Fibroblast of upper back skin (primary cell): ENCODE data around the gene ZNF274.
"Not testable (repeated sequence)": the region's sequence is repeated elsewhere in the genome, so short reads cannot be mapped to it uniquely, and the experiment has no call there.

Experiments used
- DNase-seq: peaks from one replicate; pipeline ENCODE4 v3.0.0-alpha.2; 2013

Gene ZNF274

DNA sequence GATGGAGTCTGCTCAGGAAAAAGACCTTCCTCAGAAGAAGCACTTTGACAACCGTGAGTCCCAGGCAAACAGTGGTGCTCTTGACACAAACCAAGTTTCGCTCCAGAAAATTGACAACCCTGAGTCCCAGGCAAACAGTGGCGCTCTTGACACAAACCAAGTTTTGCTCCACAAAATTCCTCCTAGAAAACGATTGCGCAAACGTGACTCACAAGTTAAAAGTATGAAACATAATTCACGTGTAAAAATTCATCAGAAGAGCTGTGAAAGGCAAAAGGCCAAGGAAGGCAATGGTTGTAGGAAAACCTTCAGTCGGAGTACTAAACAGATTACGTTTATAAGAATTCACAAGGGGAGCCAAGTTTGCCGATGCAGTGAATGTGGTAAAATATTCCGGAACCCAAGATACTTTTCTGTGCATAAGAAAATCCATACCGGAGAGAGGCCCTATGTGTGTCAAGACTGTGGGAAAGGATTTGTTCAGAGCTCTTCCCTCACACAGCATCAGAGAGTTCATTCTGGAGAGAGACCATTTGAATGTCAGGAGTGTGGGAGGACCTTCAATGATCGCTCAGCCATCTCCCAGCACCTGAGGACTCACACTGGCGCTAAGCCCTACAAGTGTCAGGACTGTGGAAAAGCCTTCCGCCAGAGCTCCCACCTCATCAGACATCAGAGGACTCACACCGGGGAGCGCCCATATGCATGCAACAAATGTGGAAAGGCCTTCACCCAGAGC, 29.6 kb downstream of the ZNF274 start:
- no peak for DNase-seq

DNA sequence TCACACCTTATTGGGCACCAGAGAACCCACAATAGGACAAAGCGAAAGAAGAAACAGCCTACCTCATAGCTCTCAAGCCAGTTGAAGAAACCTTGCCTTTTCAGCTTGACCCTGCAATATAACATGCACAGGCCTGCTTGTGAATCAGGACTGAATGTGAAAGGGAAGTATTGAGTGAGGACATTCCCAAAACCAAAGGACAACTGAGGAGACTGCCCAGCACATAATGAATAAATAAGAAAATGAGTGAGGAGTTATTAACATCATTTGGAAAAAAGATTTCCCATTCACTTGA, 30.2 kb downstream of the ZNF274 start:
- DNase-seq, result no peak

- no peak for DNase-seq
Measured at GRCh38 chr19:58217069-58217481, 34.2 kb downstream of the ZNF274 start.

DNA sequence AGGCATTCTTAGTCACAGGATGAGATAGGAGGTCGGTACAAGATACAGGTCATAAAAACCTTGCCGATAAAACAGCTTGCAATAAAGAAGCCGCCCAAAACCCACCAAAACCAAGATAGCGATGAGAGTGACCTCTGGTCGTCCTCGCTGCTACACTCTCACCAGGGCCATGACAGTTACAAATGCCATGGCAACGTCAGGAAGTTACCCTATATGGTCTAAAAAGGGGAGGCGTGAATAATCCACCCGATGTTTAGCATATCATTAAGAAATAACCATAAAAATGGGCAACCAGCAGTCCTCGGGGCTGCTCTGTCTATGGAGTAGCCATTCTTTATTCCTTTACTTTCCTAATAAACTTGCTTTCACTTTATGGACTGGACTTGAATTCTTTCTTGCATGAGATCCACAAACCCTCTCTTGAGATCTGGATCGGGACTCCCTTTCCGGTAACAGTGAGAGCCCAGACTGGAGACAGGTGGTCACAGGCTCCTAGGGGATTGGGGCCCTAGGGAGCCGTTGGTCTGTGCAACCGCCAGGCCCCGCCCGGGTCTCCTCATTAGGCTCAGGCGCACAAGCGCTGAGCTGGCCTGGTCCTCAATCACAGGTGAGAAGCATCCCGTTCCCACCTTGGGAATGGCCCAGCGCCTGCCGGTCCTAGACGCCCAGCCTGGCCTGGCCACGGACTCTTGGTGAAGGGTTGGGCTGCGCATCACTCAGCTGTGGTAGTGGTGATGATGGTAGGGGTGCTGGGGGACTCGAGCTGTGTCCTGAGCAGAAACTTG, 34.9 kb downstream of the ZNF274 start:
- DNase-seq, result no peak

GRCh38 chr19:58218899-58219298, 36.0 kb downstream of the ZNF274 start:
- no peak for DNase-seq

- peak; percentile 2 for DNase-seq
Measured at GRCh38 chr19:58227964-58228584, 45.2 kb downstream of the ZNF274 start.

GRCh38 chr19:58228585-58229254, 45.9 kb downstream of the ZNF274 start, which contains the start of gene ZNF544:
Gene ZNF544, plus strand, starts transcription at chr19:58228914. Its CDS starts 15,110 bp downstream, at chr19:58244024.
- DNase-seq, result peak; percentile 62

DNA sequence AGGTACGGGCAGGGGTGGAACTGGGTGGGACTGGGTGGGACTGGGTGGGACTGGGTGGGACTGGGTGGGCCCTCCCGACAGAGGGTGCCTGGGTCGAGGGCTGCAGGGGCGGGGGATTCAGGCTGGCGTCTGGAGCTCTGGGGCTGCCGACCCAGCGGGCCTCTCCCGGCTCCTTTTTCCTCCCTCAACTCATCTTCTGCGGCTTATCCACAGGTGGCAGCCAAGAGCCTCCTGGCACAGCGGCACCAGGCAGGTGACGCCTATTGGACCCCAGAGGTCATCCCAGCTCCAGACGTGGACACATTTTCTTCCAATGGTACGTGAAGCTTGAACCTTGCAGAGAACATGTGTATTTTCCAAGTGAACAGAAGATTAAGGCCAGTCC, 46.4 kb downstream of the ZNF274 start:
- DNase-seq, result peak; percentile 12

DNA sequence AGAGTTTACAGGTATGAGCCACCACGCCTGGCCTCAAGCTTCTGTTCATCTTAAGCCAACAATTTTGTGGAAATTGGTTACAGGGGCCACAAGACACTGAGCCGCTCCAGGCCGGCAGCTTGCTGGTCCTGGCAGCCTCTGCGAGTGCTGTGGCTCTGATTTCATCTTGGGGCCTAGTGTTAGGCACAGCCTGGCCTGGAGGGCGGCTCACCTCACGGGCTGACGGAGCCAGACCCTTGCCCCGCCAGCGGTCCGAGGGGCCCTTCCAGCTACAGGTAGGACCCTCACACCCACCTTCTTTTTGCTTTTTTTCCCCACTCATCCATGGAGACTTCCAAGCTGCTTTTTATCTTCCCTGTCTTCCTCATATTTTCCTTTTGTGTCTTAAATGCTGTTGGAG, 54.5 kb downstream of the ZNF274 start:
- no peak for DNase-seq

GRCh38 chr19:58243351-58243750, 60.5 kb downstream of the ZNF274 start:
- DNase-seq, result no peak

- DNase-seq, result no peak
Measured at GRCh38 chr19:58248886-58249285, 66.0 kb downstream of the ZNF274 start.

DNA sequence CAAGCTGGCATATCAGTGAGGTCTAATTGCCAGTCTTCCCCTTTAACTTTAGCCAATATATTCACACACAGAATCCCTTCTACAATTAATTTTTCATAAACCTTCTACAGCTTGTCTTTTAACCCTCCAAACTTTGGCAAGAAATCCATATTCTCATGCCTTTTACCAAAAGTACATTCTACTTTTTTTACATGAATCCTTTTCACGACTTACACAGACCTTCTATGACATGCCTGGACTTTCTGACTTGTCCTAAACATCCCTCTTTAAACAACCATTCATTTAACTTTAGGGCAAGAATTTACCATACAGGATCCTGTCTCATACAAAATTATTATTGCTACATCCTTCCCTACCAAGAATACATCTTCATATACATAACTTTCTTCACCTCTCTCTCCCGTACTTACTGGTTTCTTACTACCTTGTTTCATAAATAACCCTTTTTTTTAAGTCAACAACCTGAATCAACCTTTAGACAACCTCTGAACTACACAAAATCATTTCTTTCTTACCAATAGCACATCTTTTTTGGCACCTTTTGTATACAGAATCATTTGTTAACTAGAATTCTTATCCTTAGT, 69.3 kb downstream of the ZNF274 start:
- DNase-seq, result no peak

DNA sequence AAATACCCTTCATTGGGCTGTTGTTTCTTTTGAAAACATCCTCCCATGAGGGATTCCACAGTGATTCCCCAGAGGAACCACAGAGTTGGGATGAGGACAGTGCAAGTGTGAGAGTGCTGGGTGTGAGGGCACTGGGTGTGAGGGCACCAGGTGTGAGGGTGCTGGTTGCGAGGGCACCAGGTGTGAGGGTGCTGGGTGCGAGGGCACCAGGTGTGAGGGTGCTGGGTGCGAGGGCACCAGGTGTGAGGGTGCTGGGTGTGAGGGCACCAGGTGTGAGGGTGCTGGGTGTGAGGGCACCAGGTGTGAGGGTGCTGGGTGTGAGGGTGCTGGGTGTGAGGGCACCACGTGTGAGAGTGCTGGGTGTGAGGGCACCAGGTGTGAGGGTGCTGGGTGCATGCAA, 75.4 kb downstream of the ZNF274 start:
- DNase-seq, result not testable (repeated sequence)

GRCh38 chr19:58261600-58261967, 78.7 kb downstream of the ZNF274 start:
- DNase-seq, result no peak

DNA sequence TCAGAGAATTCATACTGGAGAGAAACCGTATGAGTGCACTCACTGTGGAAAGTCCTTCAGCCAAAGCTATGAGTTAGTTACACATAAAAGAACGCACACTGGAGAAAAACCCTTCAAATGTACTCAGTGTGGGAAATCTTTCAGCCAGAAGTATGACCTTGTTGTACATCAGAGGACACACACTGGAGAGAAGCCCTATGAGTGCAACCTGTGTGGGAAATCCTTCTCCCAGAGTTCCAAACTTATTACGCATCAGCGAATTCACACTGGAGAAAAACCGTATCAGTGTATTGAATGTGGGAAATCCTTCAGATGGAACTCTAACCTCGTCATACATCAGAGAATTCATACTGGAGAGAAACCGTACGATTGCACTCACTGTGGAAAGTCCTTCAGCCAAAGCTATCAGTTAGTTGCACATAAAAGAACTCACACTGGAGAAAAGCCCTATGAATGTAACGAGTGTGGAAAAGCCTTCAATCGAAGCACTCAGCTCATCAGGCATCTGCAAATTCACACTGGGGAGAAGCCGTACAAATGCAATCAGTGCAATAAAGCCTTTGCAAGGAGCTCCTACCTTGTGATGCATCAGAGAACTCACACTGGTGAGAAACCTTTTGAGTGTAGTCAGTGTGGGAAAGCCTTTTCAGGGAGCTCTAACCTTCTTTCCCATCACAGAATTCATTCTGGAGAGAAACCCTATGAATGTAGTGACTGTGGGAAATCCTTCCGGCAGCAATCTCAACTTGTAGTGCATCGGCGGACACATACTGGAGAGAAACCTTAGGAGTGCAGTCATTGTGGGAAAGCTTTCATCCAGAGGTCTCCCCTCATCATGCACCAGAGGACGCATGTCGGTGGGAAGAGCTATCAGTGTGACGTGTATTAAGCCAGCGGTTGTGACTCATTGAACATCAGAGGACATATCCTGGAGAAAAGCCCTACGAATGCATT, 79.4 kb downstream of the ZNF274 start:
- no peak for DNase-seq

- DNase-seq, result no peak
Measured at GRCh38 chr19:58262922-58263296, 80.0 kb downstream of the ZNF274 start.
